Measurements from ENCODE around the gene CWF19L1.

CWF19L1 gene

DNA sequence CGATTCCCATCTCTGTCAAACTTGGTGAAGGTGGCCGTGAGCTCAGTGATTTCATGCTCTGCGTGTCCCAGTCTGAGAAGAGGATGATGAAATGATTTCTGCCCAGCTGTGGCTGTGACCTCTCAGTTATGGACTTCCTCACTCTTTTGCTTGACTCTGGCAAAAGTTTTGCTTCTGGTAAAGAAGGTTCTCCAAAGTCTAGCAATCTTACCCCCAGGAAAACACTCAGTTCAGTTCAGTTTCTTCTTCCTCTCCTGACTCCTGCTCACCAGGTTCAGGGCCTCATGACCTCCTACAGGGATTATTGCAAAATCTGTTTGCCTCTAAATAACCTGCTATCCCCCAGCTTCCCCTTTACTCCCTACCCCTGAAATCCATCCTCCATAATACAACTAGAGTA is 23.9 kb upstream of the CWF19L1 start:
- Histone ChIP-seq H3K4me3 (ENCODE audit: low read length) (no peak overlapping the region), H2AK5ac (ENCODE audit: low read length) (no peak overlapping the region), H3K27ac (ENCODE audit: low read depth, low read length) (no peak overlapping the region), H3K4me1 (ENCODE audit: control insufficient read depth, low read depth, low read length) (no peaks in the 10 kb centered on the region), H3K4ac (ENCODE audit: low read depth, low read length) (no peak overlapping the region), H2BK120ac (ENCODE audit: low read depth, low read length) (no peak overlapping the region), H3K27me3 (ENCODE audit: insufficient read depth, low read length, poor library complexity) (no peaks in the 10 kb centered on the region), H3K9ac (ENCODE audit: low read length) (no peak overlapping the region), H2BK15ac (replicated peaks; ENCODE audit: low read depth) (no peak overlapping the region), H3K79me2 (ENCODE audit: control insufficient read depth, insufficient read depth, low read length) (no peaks in the 10 kb centered on the region), H3K79me1 (ENCODE audit: low read length) (no peaks in the 10 kb centered on the region), H4K8ac (ENCODE audit: low read depth, low read length) (no peak overlapping the region), H3K18ac (ENCODE audit: low read length) (no peak overlapping the region), H2BK5ac (ENCODE audit: low read length) (no peak overlapping the region), H3K36me3 (ENCODE audit: control insufficient read depth, insufficient read depth, low read length) (no peaks in the 10 kb centered on the region), H3K23ac (ENCODE audit: low read length) (no peak overlapping the region), H3K4me2 (ENCODE audit: low read length) (no peak overlapping the region), H4K5ac (ENCODE audit: low read length) (no peak overlapping the region), H3K56ac (ENCODE audit: low read length) (no peak overlapping the region)
- WGBS (ENCODE audit: extremely low coverage, insufficient coverage, low lambda C conversion rate) = no CpG with 5 or more reads among the region's 3 CpGs
- DNase-seq = no peak

DNA sequence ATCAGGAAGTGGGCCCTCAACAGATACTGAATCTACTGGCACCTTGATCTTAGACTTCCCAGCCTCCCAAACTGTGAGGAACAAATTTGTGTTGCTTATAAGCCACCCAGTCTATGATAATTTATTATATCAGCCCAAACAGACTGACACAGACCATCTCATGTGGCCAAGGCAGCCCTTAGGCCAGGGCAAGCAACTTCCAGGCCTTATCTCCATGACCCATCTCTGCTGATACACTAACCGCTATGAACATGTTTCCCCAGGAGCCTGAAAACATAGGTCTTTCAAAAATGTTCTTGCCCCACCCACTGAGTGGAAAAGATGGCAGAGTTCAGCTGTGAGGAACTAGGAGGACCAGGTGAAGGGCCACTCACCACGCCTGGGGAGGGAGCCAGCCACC is 22.2 kb upstream of the CWF19L1 start:
- Histone ChIP-seq H3K79me2 (ENCODE audit: control insufficient read depth, insufficient read depth, low read length) (peaks cover 8% of the 10 kb centered on the region), H4K5ac (ENCODE audit: low read length) (no peak overlapping the region), H3K23ac (ENCODE audit: low read length) (no peak overlapping the region), H3K4me1 (ENCODE audit: control insufficient read depth, low read depth, low read length) (peaks cover 2% of the 10 kb centered on the region), H2BK120ac (ENCODE audit: low read depth, low read length) (no peak overlapping the region), H4K8ac (ENCODE audit: low read depth, low read length) (no peak overlapping the region), H3K9ac (ENCODE audit: low read length) (no peak overlapping the region), H2AK5ac (ENCODE audit: low read length) (no peak overlapping the region), H3K27ac (ENCODE audit: low read depth, low read length) (no peak overlapping the region), H2BK15ac (replicated peaks; ENCODE audit: low read depth) (no peak overlapping the region), H2BK5ac (ENCODE audit: low read length) (no peak overlapping the region), H3K27me3 (ENCODE audit: insufficient read depth, low read length, poor library complexity) (no peaks in the 10 kb centered on the region), H3K79me1 (ENCODE audit: low read length) (peaks cover 2% of the 10 kb centered on the region), H3K4me2 (ENCODE audit: low read length) (no peak overlapping the region), H3K56ac (ENCODE audit: low read length) (no peak overlapping the region), H3K36me3 (ENCODE audit: control insufficient read depth, insufficient read depth, low read length) (no peaks in the 10 kb centered on the region), H3K18ac (ENCODE audit: low read length) (no peak overlapping the region), H3K4me3 (ENCODE audit: low read length) (no peak overlapping the region), H3K4ac (ENCODE audit: low read depth, low read length) (no peak overlapping the region)
- WGBS (ENCODE audit: extremely low coverage, insufficient coverage, low lambda C conversion rate) = no CpG with 5 or more reads among the region's 2 CpGs
- DNase-seq = no peak

DNA sequence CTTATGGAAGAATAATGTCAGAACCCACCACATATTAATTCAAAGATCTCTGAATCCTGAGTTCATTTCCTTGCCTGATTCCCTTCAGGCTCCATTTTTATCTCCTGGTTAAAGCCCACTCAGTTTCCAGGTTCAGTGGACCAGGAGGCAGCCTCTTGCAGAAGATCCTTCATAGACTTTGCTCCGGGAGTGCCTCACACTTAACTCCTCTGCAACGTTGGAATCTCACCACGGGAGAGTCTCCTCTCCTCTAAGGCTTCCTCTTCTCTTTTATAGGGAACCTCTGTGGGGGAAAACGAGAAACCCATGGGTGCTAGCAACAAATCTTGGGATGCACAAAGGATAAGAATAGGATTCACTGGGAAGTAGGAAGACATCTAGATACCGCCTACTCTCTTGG is 20.8 kb upstream of the CWF19L1 start:
- Histone ChIP-seq H3K4me3 (ENCODE audit: low read length) (no peak overlapping the region), H3K79me1 (ENCODE audit: low read length) (peaks cover 4% of the 10 kb centered on the region), H3K27ac (ENCODE audit: low read depth, low read length) (no peak overlapping the region), H3K56ac (ENCODE audit: low read length) (no peak overlapping the region), H2BK120ac (ENCODE audit: low read depth, low read length) (no peak overlapping the region), H3K36me3 (ENCODE audit: control insufficient read depth, insufficient read depth, low read length) (no peaks in the 10 kb centered on the region), H2AK5ac (ENCODE audit: low read length) (no peak overlapping the region), H3K9ac (ENCODE audit: low read length) (no peak overlapping the region), H4K8ac (ENCODE audit: low read depth, low read length) (no peak overlapping the region), H3K18ac (ENCODE audit: low read length) (no peak overlapping the region), H3K27me3 (ENCODE audit: insufficient read depth, low read length, poor library complexity) (no peaks in the 10 kb centered on the region), H3K4me2 (ENCODE audit: low read length) (no peak overlapping the region), H3K23ac (ENCODE audit: low read length) (no peak overlapping the region), H3K4me1 (ENCODE audit: control insufficient read depth, low read depth, low read length) (peaks cover 2% of the 10 kb centered on the region), H3K4ac (ENCODE audit: low read depth, low read length) (no peak overlapping the region), H2BK5ac (ENCODE audit: low read length) (no peak overlapping the region), H2BK15ac (replicated peaks; ENCODE audit: low read depth) (no peak overlapping the region), H4K5ac (ENCODE audit: low read length) (no peak overlapping the region), H3K79me2 (ENCODE audit: control insufficient read depth, insufficient read depth, low read length) (peaks cover 17% of the 10 kb centered on the region)
- no CpG with 5 or more reads among the region's 5 CpGs for WGBS (ENCODE audit: extremely low coverage, insufficient coverage, low lambda C conversion rate)
- DNase-seq = no peak

DNA sequence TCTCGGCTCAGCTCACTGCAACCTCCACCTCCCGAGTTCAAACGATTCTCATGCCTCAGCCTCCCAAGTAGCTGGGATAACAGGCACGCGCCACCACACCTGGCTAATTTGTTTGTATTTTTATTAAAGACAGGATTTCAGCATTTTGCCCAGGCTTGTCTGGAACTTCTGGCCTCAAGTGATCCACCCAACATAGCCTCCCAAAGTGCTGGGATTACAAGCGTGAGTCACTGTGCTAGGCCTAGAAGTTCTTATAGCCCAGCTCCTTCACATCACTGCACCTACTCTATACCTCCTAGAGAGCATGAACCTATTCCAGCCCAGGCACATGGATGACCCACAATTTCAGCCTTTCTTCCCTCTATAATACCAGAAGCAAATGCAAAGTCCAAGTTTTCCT is 20.3 kb upstream of the CWF19L1 start:
- H3K4ac ChIP-seq (ENCODE audit: low read depth, low read length) = no peak overlapping the region
- no peak overlapping the region for H2AK5ac ChIP-seq (ENCODE audit: low read length)
- no peak overlapping the region for H3K9ac ChIP-seq (ENCODE audit: low read length)
- no peak overlapping the region for H4K8ac ChIP-seq (ENCODE audit: low read depth, low read length)
- H3K79me2 ChIP-seq (ENCODE audit: control insufficient read depth, insufficient read depth, low read length) = peaks cover 20% of the 10 kb centered on the region
- H3K4me2 ChIP-seq (ENCODE audit: low read length) = no peak overlapping the region
- H3K4me1 ChIP-seq (ENCODE audit: control insufficient read depth, low read depth, low read length) = peaks cover 2% of the 10 kb centered on the region
- no peak overlapping the region for H4K5ac ChIP-seq (ENCODE audit: low read length)
- no peak overlapping the region for H2BK120ac ChIP-seq (ENCODE audit: low read depth, low read length)
- no peak overlapping the region for H3K27ac ChIP-seq (ENCODE audit: low read depth, low read length)
- H3K4me3 ChIP-seq (ENCODE audit: low read length) = no peak overlapping the region
- H2BK5ac ChIP-seq (ENCODE audit: low read length) = no peak overlapping the region
- no peak overlapping the region for H3K56ac ChIP-seq (ENCODE audit: low read length)
- no peak for DNase-seq
- WGBS (ENCODE audit: extremely low coverage, insufficient coverage, low lambda C conversion rate) = no CpG with 5 or more reads among the region's 6 CpGs
- H3K27me3 ChIP-seq (ENCODE audit: insufficient read depth, low read length, poor library complexity) = no peaks in the 10 kb centered on the region
- H3K18ac ChIP-seq (ENCODE audit: low read length) = no peak overlapping the region
- H3K36me3 ChIP-seq (ENCODE audit: control insufficient read depth, insufficient read depth, low read length) = no peaks in the 10 kb centered on the region
- H2BK15ac ChIP-seq (replicated peaks; ENCODE audit: low read depth) = no peak overlapping the region
- H3K79me1 ChIP-seq (ENCODE audit: low read length) = peaks cover 4% of the 10 kb centered on the region
- H3K23ac ChIP-seq (ENCODE audit: low read length) = no peak overlapping the region

DNA sequence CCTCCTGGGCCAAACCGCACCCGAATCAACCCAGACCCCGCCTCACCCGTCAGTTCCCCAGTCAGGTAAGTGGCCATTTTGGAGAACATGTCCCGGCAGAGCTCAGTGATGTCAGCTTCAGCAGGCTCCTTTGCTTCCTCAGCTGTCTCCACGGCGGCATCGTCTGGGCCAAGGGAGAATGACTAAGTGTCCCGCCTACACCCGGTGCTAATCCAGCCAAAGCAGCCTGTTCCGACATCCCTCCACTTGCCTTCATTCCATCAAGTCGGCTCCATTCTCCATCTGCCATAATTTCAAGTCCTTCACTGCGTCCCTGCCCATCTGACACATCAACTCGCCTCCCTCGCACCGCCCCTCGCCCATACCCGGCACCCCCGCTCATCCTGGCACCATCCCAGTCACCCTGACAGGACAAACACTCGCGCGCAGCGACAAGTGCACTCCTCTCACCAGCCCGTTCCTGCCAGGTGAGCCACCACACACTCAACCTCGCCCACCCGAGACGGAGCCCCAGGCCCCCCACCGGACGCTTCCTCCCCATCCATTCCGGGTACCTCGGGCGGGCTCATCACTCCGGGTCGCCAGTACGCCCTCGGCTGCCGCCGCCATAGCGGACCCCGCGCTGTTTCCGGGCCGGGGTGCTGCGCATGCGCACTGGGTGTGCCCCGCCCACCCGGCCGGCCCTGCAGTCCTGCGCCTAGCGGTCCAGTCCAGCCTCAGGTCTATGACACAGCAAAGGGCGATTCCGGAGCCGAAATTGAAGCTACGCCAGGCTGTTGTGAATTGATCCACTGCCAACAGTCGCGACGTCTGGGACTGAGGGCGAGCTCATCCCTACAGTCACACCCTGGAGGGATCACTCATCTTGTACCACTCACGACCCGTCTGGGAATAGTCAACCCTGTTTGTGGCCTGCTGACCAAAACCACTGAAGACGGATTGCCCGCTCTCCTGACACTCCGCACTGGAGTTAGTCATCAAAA is 18.9 kb upstream of the CWF19L1 start, which contains the start of gene BLOC1S2:
Gene BLOC1S2 (minus strand): TSS at position 630 of the 983 bp plus-strand sequence. CDS start 21 bp downstream, at position 609.
- H4K5ac ChIP-seq (ENCODE audit: low read length) = peak within 1 kb of the TSS; percentile 77
- no CpG with 5 or more reads among the region's 63 CpGs for WGBS (ENCODE audit: extremely low coverage, insufficient coverage, low lambda C conversion rate)

More for the DNA sequence above, 18.9 kb upstream of the CWF19L1 start, which contains the start of gene BLOC1S2:
- Histone ChIP-seq H3K23ac (ENCODE audit: low read length) (no peak within 1 kb of the TSS), H3K4me1 (ENCODE audit: control insufficient read depth, low read depth, low read length) (peaks cover 2% of the 10 kb centered on the region), H3K27ac (ENCODE audit: low read depth, low read length) (peak within 1 kb of the TSS; percentile 72), H2AK5ac (ENCODE audit: low read length) (no peak within 1 kb of the TSS), H3K27me3 (ENCODE audit: insufficient read depth, low read length, poor library complexity) (no peaks in the 10 kb centered on the region), H2BK15ac (replicated peaks; ENCODE audit: low read depth) (no peak within 1 kb of the TSS), H3K79me1 (ENCODE audit: low read length) (peaks cover 6% of the 10 kb centered on the region), H3K56ac (ENCODE audit: low read length) (peak within 1 kb of the TSS; percentile 99), H2BK5ac (ENCODE audit: low read length) (peak within 1 kb of the TSS; percentile 65), H3K9ac (ENCODE audit: low read length) (peak within 1 kb of the TSS; percentile 92), H4K8ac (ENCODE audit: low read depth, low read length) (no peak within 1 kb of the TSS), H3K36me3 (ENCODE audit: control insufficient read depth, insufficient read depth, low read length) (no peaks in the 10 kb centered on the region), H3K4me2 (ENCODE audit: low read length) (peak within 1 kb of the TSS; percentile 54), H3K4me3 (ENCODE audit: low read length) (peak within 1 kb of the TSS; percentile 96), H2BK120ac (ENCODE audit: low read depth, low read length) (no peak within 1 kb of the TSS), H3K79me2 (ENCODE audit: control insufficient read depth, insufficient read depth, low read length) (peaks cover 23% of the 10 kb centered on the region), H3K4ac (ENCODE audit: low read depth, low read length) (no peak within 1 kb of the TSS), H3K18ac (ENCODE audit: low read length) (no peak within 1 kb of the TSS)
- DNase-seq = peak; percentile 93

Measured in mesendoderm (in vitro differentiated cells).